GM21528 (cell line): ENCODE results near the gene INPP5E.

ENCODE experiments used
- ATAC-seq: cut with Tn5 transposase; IDR thresholded peaks from one replicate; pipeline ENCODE4 v1.9.1; 2021; ENCODE audit warnings: mild to moderate bottlenecking, moderate library complexity; ENCODE audit not compliant: unreplicated experiment, low FRiP score

INPP5E gene

DNA sequence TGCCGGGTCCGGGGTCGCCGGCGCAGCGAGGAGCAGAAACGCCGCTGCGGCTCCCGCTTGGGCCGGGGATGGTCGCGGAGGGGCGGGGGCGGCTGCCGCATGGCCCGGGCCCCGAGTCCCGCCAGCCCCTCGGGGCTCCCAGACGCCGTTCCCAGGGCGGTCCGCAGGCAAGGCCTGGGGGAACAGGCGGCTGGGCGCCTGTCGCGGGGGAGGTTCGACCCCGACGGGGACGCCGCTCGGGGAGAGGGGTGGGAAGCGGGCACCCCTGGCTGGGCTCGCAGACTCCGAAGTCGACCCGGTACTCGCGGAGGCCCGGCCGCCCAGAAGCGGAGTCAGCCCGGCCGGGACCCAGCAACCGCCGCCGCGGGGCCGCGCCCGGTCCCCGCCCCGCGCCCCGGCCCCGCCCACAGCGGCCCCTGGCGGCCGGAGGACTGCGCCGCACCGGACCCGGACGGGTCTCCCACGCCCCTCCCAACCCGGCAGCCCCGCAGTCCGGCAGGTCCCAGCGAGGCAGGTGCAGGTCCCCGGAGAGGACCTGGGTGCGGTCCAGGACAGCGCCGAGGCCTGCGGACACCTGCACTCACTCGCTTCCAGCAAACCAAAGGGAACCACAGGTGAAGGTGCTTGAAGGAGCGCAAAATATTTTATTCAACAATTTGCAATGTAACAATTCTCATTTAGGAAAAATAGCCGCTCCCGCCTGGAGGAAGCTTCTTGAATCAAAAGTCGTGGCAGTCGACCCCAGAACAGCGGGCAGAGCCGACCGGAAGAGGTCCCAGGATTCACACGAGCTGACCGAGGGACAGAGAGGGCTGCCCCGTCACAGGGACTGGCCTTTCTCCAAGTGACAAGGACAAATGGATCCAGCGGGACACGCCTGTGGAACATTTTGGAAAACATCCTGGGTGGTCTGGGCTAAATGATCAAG lies at the start of gene INPP5E:
Gene INPP5E, minus strand, starts transcription at position 365 of the 928 bp plus-strand sequence. CDS start 426 bp downstream, outside the sequence.
- peak; percentile 57 for ATAC-seq

DNA sequence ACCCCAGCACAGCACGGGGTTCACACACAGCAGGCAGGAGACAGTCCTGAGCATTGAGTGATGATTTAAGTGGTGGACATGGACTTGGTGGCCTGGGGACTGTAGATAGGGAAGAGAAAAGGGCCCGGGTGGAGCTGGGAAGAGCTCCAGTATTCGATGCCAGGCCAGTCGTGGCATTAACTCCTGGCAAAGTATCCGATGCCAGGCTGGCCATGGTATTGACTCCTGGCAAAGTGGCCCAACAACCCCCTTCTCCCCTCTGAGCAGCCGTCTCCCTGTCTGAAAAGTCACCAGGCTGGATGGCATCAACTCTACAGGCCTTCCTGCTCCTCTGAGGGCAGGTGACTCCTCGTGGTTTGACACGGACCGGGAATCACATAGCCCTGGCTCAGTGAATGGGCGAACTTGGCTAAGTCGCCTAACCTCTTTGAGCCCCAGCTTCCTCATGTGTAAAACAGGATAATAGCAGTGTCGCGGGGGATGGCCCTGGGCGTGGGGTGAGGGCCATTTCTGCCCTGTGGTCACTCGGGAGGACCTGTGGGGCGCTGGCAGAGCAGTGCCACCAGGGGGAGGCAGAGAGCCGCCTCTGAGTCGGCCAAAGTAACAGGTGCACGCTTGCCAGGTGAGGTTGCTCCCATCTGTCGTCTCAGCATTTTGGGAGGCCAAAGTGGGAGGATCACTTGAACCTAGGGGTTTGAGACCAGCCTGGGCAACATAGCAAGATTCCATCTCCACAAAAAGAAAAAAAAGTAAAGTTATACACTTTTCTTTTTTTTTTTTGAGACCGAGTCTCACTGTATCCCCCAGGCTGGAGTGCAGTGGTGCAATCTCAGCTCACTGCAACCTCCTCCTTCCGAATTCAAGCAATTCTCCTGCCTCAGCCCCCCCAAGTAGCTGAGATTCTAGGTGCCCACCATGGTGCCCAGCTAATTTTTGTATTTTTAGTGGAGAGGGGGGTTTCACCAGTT lies 48.9 kb upstream of the INPP5E start:
- no peak for ATAC-seq

DNA sequence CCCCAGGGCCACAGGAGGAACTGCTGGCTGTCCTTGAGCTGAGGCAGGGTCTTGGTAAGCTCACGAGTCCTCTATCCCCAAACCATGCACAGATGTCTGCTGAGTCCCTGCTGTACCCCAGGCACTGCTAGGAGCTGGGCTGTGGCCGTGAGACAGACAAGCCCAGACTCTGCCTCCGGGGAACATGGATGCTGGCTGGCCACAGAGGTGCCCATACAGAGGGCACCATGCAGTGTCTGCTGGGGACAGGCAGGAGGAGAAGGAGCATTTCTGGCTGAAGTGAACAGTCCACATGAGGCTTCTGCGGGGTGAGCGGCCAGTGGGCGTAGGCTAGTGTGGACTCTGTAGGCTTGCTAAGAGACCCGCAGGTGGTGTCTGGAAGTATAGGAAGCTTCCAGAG lies 48.0 kb upstream of the INPP5E start:
- no peak for ATAC-seq

DNA sequence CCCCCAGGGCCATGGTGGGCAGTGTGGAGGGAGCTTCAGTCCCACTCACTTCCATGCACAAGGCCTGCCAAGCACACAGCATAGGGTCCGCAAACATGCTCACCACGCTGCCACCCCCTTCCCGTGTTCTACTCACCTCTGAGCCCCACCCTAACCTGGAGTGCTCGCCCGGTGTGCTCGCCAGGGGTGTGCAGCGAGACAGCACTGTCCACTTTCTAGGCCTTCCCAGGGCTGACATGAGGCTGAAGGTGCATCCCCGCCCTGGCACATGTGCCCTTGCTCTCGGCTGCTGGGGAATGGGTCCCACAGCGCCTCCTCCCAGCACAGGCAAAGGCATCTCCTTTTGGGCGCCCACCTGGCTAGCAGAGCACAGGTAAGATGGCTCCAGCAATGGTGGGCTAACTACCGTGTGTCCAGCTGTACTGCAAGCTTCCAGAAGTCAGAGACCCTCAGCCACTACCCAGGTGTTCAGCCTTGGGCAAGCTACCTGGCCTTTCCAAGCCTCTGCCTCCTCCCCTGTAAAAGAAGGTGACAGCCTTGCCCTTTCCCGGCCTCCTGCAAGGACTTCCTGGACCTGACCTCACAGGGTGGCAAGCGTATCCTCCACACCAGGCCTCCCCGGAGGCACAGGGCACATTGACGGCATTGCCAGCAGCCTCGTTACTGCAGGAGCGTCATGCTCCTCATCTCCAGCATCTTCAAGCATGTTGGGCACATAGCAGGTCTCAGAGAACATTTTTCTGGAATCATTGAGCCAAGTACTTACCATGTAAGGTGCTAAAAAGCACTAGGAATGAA lies 47.4 kb upstream of the INPP5E start:
- no peak for ATAC-seq

GRCh38 chr9:136486131-136486530 lies 46.5 kb upstream of the INPP5E start:
- no peak for ATAC-seq

DNA sequence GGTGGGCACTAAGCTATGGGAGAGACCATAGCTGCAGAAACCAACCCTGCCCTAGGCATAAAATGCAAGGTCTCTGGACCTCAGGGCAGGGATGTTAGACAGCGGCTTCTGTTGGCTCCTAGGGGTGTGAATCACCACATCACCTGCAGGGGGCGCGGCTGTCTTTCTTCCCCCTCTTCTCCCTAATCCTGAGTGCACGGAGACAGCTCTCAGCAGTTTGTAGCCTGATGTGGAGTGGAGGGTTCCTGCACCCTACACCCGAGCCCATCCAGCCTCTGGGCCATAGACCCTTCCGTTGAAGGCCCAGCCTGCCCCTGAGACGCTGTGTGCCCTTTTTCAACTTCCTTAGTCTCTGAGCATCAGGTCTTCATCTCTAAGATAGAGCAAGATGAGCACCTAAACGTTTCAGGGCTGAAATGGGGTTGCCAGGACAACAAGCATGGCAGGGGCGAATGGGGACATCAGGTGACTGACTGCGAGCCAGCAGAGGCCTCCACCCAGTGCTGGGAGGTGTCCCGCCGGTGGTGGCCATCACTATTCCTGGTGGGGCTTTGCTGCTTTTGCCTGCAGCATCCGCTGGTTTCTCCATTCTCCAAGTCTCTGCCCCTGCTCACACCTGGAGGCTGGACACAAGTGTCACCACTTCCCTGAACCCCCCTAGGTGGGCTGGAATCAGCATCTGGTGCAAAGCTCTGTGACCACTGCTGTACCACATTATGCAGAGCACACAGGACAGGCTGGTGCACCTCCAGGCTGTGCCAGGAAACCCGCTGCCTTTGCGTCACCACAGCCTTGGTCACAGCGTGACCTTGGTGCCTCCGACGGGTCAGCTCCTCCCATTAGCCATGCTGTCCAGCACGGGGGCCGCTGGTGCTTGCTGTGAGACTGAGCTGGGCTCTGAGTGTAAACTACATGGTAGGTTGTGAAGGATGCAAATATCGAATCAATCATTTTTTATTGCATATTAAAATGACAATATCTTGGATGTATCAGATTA lies 45.7 kb upstream of the INPP5E start:
- ATAC-seq: no peak

DNA sequence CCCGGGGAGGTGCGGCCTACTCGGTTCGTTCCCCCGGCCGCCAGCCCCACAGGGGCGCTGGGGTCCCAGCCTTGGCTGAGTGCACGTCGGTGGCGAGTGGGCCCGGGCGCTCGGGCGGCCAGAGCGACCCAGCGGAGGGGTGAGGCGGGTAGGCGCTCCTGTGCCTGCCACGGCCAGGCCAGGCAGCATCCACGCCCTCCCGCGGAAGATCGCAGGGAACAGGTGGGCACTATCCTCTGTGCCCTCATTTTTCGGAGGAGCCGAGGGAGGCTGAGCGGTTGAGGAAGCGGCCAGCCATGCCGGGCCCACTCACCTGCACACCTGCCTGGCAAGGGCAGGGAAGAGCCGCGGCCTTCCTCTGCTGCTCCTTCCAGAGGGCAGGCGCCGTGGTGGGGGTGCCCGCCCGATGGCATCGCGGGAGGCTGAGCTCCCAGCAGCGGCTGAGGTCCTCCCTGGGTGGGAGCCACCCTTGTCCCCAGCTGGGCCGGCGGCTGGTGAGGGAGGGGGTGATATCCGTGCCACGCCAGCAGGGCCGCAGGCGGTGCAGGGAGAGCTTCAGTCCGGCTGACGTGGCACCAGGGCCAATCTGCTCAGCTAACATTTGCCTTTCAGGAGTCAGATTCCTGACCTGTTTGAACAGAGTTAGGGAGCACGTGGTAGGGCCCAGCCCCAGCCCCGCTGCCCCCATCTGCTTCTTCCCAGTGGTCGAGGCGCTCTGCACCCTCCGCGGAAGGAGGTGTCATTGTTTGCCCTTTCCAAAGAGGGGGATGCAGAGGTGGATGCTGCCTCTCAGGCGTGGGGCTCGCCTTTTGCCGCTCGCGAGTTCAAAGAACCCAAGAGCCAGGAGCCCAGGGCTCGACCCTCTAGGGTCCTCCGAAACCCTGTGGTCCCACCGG lies 44.8 kb upstream of the INPP5E start:
- ATAC-seq: no peak

GRCh38 chr9:136483589-136484152 lies 44.0 kb upstream of the INPP5E start:
- ATAC-seq: peak; percentile 58

DNA sequence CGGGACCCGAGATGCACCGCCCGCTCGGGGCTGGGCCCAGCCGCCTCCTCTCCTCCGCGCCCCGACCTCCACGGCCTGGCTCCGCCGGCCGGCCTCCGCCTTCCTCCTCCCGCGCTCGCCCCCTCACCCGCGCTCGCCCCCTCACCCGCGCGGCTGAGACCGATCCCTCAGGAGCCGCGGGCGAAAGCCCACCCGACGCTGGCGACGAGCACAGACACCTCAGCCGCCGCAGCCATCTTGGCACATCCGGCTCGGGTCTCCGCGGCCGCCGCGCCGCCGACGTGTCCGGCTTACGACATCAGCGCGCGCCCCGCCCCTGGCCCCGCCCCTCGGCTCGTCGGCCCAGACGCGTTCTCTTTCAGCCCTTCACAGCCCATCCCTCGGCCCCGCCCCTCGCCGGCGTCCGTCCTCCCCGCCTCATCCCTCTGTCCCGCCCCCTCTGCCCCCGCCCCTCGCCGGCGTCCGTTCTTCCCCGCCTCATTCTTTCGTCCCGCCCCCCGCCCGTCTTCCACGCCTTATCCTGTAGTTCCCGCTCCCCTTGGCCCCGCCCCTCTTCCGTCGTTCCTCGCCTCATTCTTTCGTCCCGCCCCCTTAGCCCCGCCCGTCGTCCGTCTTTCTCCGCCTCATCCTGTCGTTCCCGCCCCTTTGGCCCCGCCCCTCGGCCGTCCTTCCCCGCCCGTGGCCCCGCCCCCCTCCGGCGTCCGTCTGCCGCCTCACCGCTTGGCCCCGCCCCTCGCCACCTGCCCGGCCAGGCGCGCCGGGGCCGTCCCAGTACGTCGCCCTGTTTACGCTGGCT lies 43.3 kb upstream of the INPP5E start, which contains the start of gene SEC16A:
Gene SEC16A, minus strand, starts transcription at position 248 of the 796 bp plus-strand sequence. CDS start 5,425 bp downstream, outside the sequence.
- peak; percentile 61 for ATAC-seq

- no peak for ATAC-seq
These were observed 42.6 kb upstream of the INPP5E start for GRCh38 chr9:136482046-136482792.

- no peak for ATAC-seq
These were observed 41.9 kb upstream of the INPP5E start for GRCh38 chr9:136481558-136481957.

DNA sequence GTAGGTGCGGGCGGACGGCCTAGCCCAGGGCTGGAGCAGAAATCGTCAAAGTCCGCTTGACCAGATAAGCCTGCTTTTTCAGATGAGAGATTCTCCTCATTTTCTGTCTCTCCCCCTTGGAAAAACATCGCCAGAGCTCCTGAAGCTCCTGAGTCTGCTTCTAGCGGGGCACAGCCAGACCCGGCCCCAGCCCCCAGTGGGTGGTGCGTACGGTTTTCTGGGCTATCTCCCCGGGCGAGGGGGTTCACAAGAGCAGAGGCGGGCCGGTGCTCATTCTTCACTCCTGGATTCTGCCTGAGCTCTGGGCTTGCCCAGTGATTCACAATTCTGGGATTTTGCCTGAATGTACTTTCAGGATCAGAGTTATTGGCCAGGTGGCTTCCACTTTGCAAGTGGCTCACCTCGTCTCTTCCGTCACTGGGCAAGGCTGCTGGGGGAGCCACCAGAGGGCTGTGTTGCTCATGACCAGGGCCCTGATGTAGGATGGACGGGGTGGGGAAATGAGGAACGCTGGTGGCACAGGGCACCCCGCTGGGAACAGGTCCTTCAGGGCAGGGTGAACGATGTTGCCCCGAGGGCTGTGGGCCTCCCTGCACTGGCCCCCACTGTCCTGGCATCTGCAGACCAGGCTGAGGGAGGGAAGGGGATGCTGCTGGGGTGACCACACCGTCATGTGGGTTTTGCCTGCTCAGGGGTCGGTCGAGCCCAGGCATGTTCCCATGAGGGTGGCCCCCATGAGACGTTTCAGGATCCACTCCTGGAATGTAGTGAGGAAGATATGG lies 36.9 kb upstream of the INPP5E start:
- ATAC-seq: no peak

DNA sequence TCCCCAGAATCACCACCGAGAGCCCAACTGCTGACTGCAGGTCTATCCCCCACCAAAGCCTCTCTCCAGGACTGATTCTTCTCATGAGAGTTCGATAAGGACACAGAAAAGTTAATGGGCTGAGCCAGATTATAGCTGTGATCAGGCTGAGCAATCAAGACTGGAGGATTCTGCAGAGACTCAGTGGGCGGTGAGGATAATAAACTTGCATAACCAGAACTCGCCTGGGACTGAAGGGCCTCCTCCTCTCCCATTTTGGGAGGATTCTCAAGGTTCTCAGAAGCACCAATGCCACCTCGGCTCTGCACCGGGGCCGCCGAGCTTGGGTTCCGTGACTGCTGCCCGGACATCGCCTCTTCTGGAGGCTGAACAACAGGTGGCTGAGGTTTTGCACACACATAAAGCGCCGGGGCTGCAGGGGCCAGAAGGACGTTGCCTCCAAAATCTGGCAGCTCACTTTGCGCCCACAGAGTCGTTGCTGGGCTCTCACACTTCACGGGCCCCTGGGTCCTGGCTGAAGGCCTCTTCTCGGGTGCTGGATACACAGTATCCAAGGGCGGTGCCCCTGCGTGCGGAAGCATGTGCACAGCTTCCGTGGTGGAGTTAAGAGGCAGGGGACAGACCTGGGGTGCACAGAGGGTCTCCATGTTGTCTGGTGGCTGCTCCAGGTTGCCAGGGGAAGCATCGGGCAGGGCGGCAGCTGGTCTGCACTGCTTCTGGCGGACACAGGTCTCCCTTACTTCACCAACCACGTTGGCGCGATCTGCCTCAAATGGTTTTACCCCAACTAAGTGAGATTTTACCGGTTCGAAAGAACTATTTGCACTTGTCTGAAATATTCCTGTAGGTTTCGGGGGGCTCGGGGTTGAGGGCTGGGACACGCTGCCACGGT lies 35.6 kb upstream of the INPP5E start:
- no peak for ATAC-seq

DNA sequence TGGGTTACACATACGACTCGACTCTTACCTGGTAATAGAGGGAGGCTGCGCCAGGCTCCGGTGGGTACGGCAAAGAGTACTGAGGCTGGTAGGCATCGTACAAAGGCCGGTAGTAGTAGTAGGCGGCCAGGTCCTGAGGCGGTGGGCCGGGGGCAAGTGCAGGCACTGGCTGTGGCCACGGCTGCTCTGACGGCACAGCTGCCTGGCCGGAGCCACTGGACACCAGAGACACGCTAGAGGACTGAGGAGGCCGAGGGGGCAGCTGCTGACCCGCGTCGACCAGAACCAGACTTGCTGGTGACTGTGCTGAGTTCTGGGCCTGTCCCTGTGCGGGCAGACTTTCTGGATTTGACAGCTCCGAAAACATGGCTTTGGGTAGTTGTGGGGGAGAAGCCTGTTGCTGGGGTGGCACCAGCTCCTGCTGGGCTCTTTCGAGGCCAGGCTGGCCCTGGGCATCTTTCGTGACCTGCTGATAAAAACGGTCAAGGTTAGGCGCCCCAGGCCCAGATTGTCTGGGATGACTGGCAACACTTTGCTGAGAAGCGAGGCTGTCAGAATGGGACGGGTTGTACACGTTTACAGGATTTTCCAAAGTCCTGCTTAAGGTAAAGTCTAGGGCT lies 34.5 kb upstream of the INPP5E start:
- ATAC-seq: no peak
